Stimulated activated CD4-positive, alpha-beta T cell treated with anti-CD3 and anti-CD28 coated beads, Interleukin-1b, Interleukin-23, amount 100 ng/mL, for 24 hours (primary cell): ENCODE results near the gene GSTA5.
"Not testable (repeated sequence)": the region's sequence is repeated elsewhere in the genome, so short reads cannot be mapped to it uniquely, and the experiment has no call there.

Experiments
- DNase-seq, 4 experiments: peaks; one replicate each; pipeline ENCODE4 v3.0.0-alpha.2; 2020; ENCODE audit warnings: low read depth in 4 of 4, low spot score in 1 of 4

The GSTA5 gene

DNA sequence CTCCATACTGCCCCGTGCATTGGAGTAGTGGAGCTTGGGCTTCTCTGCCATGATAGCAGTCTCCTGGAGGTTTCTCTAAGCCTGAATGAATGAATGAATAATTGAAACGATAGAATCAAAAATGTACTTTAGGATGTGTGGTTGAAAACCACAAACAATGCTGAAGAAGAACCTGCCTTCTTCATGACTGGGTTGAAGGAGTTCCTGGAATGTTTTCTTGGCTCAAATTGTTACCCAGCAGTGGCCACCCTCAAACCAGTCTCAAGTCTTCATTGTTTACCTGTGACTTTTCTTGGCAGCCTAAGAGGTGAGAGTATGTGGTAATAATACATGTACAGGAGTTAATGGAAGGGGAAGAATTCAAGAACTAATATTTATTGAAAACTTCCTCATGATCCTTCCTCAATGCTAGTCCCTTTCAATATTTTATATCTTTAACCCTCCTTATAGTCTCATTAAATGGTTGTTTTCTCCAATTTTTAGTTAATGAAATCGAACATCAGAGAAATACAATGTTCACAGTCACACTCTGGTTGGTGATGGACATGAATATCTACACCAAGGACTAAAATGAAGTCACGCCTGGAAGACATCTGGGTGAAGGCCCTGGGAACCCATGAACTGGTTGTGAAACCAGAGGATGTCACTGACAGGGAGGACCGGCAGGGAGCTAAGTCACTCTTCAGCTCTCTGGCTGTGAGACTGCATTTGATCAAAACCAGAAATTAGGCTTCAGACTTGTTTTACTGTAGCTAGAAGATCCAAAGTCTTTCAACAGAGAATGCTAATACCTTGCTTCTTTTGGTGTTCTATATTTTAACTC lies at the start of gene GSTA5:
Gene GSTA5 (minus strand): TSS at position 51 of the 823 bp plus-strand sequence.
- DNase-seq: no peak

DNA sequence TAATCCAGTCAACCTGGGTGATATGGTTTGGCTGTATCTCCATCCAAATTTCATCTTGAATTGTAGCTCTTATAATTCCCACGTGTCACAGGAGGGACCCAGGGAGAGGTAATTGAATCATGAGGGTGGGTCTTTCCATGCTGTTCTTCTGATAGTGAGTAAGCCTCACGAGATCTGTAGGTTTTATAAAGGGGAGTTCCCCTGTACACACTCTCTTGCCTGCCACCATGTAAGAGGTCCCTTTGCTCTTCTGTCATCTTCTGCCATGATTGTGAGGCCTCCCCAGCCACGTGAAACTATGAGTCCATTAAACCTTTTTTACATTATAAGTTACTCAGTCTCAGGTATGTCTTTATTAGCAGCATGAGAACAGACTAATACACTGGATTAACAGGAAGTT lies 49.4 kb upstream of the GSTA5 start:
- no peak for DNase-seq

DNA sequence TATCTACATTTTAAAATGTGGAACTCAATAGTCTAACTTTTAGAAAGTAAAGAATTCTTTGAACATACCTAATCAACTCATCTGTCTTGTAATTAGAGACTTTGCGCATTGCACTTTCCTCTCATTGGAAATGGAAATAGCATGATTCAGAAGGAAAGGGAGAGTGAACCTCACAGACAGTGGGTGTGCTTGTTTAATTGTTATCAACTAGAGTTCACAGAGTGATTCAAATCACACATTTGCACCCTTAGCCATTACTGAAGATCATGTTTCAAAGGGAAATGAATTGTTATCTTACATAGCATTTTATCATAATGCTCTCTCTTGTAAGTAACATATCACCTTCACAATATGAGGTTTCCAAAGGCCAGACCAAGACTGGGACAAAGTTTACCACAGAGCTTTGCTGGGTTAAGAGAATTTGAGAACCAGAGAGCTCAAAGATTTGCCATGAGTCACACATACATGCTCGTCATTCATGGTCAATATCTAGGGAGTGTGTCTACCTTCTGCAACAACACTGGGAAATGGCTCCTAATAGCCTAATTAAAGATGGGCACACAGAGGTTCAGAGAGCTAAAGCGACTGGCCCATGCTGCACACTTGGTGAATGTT lies 47.4 kb upstream of the GSTA5 start:
- no peak for DNase-seq

DNA sequence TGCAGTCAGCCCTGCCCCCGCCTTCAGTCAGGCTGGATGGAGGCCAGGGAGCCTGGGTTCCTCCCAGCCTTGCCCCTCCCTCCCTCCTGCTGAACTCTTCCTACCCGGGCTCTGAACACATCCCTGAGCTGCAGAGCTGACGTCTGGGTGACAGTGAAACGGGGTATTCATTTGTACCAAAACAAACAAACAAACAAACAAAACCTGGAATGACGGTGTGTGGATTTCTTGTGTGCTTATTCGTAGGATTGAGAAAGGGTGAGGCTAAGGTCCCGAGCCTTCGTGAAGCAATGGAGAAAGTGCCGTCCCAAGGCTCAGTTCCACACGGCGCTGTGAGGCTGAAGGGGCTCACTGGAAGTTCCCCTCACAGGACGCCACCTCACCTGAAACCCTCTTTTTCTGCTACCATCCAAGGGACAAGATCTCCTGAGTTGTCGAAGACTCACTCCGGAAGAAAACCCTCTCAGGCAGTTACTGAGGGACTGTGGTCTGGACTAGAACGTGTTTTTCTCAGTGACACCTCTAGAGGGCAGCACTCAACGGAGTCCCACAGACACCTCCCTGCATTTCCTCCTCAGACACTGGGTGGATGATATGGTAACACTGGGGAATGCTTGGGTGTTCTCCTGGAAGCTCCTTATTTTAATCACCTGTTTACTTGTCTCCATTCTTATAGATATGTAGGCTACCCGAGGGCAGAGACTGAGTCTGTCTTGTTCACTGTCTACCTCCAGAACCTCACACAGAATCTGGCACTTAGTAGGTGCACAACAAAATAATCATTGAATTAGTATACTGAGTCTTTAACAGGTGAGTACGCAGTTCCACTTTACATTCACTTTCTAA lies 41.6 kb upstream of the GSTA5 start:
- DNase-seq: peak; percentile 25 to 48 (median 40)

DNA sequence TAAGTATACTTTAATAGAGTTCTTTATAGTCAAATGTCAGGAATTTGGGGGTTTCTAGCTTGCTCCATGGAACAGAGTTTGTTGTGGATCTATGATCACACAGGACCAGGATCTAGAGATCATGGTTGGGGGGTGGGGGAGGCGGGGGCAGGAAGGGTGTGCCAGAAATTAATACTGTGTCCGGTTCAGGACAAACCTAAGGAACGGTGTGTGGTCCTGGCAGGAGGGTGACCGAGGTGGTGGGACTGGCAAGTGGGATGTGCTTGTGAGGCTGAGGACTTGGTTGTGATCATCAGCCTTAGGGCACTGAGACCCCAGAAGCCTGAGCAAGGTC lies 41.0 kb upstream of the GSTA5 start:
- no peak for DNase-seq

DNA sequence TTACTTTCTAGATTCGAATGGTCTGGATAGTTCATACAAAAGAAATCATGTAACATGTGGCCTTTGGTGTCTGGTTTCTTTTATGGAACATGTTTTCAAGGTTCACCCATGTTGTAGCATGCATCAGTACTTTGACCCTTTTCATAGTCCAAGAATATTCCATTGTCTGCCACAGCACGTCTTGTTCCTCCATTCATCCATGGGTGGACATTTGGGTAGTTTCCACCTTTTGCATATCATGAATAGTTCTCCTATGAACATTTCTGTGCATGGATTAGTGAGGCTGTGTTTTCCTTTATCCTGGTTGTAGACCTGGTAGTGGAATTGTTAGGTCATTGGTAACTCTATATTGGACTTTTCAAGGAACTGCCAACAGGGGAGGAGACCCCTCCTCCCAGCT lies 37.2 kb upstream of the GSTA5 start:
- DNase-seq: no peak

DNA sequence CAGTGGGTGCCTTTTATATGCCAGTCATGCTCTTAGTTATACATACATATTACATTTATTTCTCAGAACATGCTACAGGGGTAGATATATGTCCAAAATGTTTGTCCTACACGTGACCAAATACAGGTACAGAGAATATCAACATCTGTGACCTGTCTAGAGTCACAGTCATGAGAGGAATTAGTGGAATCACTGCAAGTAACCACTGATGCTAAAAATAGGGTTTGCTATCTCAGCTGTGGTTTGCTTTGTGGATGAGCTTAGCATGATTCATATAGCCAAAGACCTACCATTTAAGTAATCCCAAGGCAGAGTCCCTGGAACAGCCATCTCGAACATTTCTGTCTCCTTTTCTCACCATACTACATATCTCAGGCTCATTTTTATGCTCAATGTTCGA lies 36.6 kb upstream of the GSTA5 start:
- DNase-seq: no peak

DNA sequence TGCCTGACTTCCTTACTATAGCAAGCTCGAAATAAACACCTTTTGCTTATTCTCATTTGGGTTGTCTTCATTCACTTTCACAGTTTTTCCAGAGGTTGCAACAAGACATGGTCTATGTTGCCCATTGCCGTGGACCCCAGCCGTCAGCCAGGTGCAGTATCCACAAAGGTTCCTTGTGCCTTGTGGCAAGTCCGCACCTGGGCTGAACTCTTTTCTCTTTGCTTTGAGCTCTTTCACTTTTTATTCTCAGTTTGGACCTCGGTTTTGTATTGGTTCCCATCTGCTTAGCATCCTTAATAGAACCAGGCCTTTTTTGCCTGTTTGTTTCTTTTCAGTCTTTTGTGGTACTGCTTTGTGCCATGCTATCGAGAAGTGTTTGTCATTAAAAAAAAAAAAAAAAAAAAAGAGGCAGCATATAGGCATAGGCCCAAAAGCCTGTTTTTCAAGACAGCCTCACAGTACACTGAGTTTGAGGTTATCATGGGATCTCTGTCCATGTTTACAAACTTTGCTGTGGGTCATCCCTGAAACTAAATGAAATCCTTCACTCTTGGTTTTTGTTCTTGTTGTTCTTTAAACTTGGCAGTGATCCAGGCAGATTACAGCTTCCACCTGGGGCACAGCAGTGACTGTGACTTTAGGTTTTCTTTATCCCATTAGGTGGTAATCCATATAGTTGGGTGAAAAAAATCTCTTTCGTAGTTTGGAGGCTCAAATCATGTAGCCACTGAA lies 35.6 kb upstream of the GSTA5 start:
- no peak for DNase-seq

DNA sequence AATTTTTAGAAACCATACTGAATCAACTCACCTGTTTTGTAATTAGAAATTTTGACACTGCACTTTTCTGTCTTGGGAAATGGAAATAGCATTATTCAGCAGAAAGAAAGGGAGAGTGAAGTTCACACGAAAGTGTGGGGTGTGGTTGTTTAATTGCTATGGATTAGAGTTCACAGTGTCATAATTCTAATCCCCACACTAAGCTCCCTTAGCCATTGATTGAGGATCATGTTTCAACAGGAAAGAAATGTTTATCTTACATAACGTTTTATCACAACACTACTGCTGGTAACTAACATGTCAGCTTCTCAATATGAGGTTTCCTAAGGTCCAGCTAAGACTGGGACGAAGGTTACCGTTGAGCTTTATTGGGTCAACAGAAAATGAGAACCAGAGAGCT lies 31.4 kb upstream of the GSTA5 start:
- DNase-seq: no peak

DNA sequence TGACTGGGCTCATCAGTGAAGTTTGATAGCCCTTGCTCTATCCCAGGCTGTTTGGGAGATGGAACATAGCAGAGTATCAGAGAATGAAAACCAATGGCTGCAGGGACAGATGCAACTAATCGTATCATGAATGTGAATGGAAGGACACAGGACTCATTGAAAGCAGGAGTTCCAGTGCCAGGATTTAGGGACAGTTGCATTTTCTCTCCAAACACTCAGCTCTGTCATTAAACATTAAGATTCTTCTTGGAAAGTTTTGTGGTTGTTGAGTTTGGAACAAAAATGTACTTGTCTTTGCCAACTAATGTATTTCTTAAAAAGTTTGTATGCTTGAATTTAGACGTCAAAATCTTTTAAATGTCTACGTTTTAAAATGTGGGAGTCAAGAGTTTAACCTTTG lies 31.0 kb upstream of the GSTA5 start:
- no peak for DNase-seq

DNA sequence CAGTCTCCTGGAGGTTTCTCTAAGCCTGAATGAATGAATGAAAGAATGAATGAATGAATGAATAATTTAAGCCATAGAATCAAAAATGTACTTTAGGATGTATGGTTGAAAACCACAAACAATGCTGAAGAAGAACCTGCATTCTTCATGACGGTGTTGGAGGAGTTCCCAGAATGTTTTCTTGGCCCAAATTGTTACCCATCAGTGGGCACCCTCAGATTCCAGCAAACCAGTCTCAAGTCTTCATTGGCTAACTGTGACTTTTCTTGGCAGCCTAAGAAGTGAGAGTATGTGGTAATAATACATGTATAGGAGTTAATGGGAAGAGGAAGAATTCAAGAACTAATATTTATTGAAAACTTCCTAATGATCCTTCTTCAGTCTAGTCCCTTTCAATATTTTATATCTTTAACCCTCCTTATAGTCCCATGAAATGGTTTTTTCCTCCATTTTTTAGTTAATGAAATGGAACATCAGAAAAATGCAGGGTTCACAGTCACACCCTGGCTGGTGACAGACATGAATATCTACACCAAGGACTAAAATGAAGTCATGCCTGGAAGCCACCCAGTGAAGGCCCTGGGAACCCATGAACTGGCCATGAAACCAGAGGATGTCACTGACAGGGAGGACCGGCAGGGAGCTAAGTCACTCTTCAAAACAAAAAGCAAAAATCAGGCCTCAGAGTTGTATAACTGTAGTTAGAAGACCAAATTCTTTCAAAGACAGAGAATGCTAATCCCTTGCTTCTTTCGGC lies 29.9 kb upstream of the GSTA5 start:
- DNase-seq: not testable (repeated sequence)

DNA sequence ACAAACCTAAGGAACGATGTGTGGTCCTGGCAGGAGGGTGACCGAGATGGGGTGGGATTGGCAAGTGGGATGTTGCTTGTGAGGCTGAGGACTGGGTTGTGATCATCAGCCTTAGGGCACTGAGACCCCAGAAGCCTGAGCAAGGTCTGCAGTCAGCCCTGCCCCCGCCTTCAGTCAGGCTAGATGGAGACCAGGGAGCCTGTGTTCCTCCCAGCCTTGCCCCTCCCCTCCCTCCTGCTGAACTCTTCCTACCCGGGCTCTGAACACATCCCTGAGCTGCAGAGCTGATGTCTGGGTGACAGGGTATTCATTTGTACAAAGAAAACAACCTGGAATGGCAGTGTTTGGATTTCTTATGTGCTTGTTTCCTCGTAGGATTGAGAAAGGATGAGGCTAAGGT lies 28.3 kb upstream of the GSTA5 start:
- not testable (repeated sequence) for DNase-seq

DNA sequence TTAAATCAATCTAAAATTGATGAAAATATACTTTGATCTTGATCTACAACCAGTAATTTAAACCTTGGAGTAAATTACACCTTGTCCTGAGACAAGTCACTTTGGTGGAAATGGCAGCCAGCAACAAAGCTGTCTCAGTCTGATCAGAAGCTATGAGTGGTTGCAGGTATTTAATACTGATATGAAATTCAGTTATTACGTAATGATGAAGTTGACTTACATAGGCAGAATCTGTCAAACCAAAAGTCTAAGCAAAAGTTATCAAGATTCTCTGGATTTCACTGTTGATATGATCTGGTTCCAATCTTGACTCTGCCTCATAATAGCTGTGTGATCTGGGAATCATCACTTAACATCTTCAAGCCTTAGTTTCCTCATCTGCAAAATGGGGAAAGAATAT lies 27.6 kb upstream of the GSTA5 start:
- no peak for DNase-seq

DNA sequence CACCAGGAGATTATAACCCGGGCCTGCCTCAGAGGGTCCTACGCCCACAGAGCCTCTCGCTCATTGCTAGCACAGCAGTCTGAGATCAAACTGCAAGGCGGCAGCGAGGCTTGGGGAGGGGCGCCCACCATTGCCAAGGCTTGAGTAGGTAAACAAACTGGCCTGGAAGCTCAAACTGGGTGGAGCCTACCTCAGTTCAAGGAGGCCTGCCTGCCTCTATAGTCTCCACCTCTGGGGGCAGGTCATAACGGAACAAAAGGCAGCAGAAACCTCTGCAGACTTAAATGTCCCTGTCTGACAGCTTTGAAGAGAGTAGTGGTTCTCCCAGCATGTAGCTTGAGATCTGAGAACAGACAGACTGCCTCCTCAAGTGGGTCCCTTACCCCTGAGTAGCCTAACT lies 20.5 kb upstream of the GSTA5 start:
- not testable (repeated sequence) for DNase-seq

DNA sequence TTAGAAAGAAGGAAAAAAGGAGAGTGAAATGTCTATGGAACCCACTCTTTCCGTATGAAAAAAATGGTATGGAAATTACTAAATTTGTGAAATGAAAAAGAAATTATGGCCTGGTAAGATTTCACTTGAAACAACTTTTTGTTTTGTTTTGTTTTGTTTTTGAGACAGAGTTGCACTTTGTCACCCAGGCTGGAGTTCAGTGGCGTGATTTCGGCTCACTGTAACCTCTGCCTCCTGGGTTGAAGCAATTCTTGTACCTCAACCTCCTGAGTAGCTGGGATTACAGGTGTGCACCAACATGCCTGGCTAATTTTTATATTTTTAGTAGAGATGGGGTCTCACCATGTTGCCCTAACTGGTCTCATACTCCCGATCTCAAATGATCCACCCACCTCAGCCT lies 17.8 kb upstream of the GSTA5 start:
- DNase-seq: no peak

DNA sequence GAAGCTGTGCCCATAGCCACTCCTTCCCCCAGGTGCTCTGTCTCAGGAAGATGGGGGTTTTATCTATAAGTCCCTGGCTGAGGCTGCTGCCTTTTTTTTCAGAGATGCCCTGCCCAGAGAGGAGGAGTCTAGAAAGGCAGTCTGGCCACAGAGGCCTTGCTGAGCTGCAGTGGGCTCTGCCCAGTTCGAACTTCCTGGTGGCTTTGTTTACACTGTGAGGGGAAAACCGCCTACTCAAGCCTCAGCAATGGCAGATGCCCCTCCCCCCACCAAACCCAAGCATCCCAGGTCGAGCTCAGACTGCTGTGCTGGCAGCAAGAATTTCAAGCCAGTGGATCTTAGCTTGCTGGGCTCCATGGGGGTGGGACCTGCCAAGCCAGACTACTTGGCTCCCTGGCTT lies 15.5 kb upstream of the GSTA5 start:
- not testable (repeated sequence) for DNase-seq

DNA sequence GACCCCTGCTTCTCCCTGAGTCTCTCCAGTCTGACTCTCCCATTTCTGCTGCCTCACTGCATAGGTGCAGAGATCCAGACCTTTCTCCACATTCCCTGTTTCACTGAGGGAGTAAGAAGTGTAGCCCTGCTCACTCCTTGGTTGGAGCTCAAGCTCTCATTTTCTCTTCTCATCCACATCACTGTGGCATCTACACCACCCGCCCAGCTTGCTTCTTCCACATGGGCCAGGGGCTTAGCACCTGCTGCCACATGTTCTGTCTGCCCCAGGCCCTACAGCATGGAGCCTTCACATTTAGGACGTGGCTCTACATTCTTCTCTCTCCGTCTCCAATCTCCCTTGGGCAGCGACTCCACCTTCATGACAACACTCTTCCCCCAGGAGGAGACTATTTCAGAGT lies 8.5 kb upstream of the GSTA5 start:
- no peak for DNase-seq

DNA sequence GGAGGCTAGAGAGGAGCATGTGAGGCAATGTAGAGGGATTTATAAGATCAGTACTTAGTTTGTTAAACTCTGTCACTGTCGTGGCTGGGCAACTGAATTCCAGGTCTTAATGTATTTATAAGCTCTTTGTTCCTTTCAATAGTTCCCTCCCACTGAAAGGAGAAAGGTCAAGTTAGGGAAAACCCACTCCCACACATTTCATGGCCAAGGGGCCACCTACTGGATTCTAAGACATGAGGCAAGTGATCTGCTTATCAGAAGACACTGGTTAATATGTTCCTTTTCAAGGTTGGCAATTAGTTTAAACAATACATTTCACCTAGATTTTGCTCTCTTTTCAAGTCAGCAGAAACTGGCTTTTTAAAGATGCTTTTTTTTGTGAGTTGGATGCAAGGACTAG lies 5.4 kb upstream of the GSTA5 start:
- no peak for DNase-seq

DNA sequence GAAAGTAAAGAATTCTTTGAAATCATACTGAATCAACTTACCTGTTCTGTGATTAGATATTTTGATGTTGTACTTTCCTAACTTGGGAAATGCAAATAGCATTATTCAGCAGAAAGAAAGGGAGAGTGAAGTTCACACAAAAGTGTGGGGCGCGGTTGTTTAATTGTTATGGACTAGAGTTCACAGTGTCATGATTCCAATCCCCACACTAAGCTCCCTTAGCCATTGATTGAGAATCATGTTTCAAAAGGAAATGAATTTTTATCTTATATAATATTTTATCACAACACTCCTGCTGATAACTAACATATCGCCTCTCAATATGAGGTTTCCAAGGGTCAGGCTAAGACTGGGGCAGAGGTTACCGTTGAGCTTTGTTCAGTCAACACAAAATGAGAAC lies 3.0 kb upstream of the GSTA5 start:
- no peak for DNase-seq

DNA sequence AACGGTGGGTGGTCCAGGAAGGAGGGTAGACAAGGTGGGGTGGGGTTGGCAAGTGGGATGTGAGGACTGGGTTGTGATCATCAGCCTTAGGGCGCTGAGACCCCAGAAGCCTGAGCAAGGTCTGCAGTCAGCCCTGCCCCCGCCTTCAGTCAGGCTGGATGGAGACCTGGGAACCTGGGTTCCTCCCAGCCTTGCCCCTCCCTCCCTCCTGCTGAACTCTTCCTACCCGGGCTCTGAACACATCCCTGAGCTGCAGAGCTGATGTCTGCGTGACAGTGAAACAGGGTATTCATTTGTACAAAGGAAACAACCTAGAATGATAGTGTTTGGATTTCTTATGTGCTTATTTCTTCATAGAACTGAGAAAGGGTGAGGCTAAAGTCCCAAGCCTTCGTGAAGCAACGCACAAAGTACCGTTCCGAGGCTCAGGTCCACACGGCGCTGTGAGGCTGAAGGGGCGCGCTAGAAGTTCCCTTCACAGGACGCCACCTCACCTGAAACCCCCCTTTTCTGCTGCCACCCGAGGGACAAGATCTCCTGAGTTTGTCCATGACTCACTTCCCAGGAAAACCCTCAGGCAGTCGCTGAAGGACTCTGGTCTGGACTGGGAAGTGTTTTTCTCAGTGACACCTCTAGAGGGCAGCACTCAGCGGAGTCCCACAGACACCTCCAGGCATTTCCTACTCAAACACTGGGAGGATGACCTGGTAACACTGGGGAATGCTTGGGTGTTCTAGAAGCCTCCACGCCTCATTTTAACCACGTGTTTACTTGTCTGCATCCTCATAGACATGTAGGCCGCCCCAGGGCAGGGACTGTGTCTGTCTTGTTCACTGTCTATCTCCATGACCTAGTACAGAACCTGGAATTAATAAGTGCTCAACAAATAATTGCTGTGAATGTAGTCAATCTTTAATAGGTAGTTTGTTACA lies 1.2 kb downstream of the GSTA5 start:
- DNase-seq: peak; percentile 13 to 20 (median 18)
